GM19023 (cell line): ENCODE results near the gene TAF11L14.

Source experiments
- ATAC-seq: cut with Tn5 transposase; IDR thresholded peaks from one replicate; pipeline ENCODE4 v1.9.1; 2021; ENCODE audit warnings: mild to moderate bottlenecking, moderate library complexity; ENCODE audit not compliant: unreplicated experiment

TAF11L14 gene

GRCh38 chr5:17678751-17679324 is 44.6 kb downstream of the TAF11L14 start:
- no peak for ATAC-seq

- ATAC-seq: no peak
Observed at GRCh38 chr5:17679597-17680203, 45.4 kb downstream of the TAF11L14 start.

DNA sequence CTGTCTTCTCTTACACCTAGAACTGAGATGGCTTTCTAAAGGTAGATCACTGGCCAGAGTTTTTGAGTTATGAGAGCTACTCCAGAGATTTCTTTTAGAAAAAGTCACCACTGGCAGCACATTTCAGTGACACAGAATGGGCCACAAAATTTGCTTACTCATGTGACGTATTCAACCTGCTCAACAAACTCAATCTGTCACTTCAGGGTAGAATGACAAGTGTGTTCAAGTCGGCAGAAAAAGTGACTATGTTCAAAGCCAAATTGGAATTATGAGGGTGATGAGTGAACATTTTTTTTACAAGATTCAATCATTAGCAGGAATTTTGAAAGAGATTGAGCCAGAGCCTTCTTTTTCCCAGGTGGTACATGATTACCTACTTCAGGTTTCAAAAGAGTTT is 46.5 kb downstream of the TAF11L14 start:
- no peak for ATAC-seq
